K562 (cell line): ENCODE results near the gene IPO13. TPM values are rescaled to one million over a fixed set of nuclear protein-coding genes. Genes with fewer than 3 reads are reported as not detected.
A peak's percentile ranks its signal among the peaks of the same experiment; 100 is the strongest.

Experiments
- AFF1 ChIP-seq, 2 experiments: fragments of 450-650 bp; IDR thresholded peaks; 2 replicates each; pipeline ENCODE4 v1.6.1; 2018; ENCODE audit warnings: mild to moderate bottlenecking in 2 of 2, low read depth in 1 of 2; ENCODE audit not compliant: partially characterized antibody in 2 of 2
- BRCA1 ChIP-seq, 2 experiments: fragments of 450-650 bp in 1 of 2; sonication (generic) in 1 of 2; formaldehyde crosslinking in 1 of 2; IDR thresholded peaks; 2 replicates each; pipeline versions ENCODE4 v1.5.0 to v1.6.1; 2017 to 2020; ENCODE audit warnings: mild to moderate bottlenecking in 1 of 2, missing genetic modification reagents in 1 of 2
- HMG20B ChIP-seq: fragments of 250-450 bp; sonication (Bioruptor Pico); IDR thresholded peaks from 2 replicates; pipeline ENCODE4 v1.5.0; 2021; ENCODE audit warnings: mild to moderate bottlenecking
- ID3 ChIP-seq, 2 experiments: fragments of 250-450 bp in 1 of 2; fragments of 450-650 bp in 1 of 2; sonication (Bioruptor Pico) in 1 of 2; IDR thresholded peaks; 2 replicates each; pipeline versions ENCODE4 v1.6.1 to v1.8.0; 2016 to 2021; ENCODE audit warnings: mild to moderate bottlenecking in 2 of 2, moderate library complexity in 2 of 2, missing compliant biosample characterization in 1 of 2, missing genetic modification characterization in 1 of 2
- NFE2 ChIP-seq: IDR thresholded peaks from 2 replicates; pipeline ENCODE4 v1.6.1; 2014; ENCODE audit warnings: antibody characterized with exemption, low read depth
- PCBP1 ChIP-seq: fragments of 200-400 bp; formaldehyde crosslinking; IDR thresholded peaks from 2 replicates; pipeline ENCODE4 v1.6.1; 2018; ENCODE audit warnings: mild to moderate bottlenecking, low read depth, low read length; ENCODE audit not compliant: poor library complexity, severe bottlenecking
- RUNX1 ChIP-seq: sonication (generic); IDR thresholded peaks from 2 replicates; pipeline ENCODE4 v1.6.1; 2016; ENCODE audit warnings: antibody characterized with exemption, low read depth
- TAL1 ChIP-seq: fragments of 450-650 bp; IDR thresholded peaks from 2 replicates; pipeline ENCODE4 v1.6.1; 2016; ENCODE audit warnings: mild to moderate bottlenecking
- ZNF318 ChIP-seq, 2 experiments: fragments of 450-650 bp; IDR thresholded peaks; 2 replicates each; pipeline ENCODE4 v1.6.1; 2016; ENCODE audit warnings: mild to moderate bottlenecking in 2 of 2, borderline replicate concordance in 1 of 2, low read depth in 1 of 2, moderate library complexity in 1 of 2
- polyA plus RNA-seq, 8 experiments: library from polyadenylated mRNA; depleted of rRNA in 4 of 8; stranded (reverse) in 5 of 8; unstranded in 3 of 8; fragments of >200 nt; fragmentation: Nextera tagmentation in 2 of 8; fragmentation: Illumina TruSeq in 1 of 8; extraction: Ambion mirVana in 2 of 8; extraction: Trizol in 1 of 8; gene quantifications; 2 replicates each; pipeline versions ENCODE4 v1.2.1 to v1.2.3, GENCODE V29; 2011 to 2014; ENCODE audit warnings: inconsistent platforms in 1 of 8, missing spikeins in 1 of 8
- total RNA-seq, 7 experiments: library from RNA; depleted of rRNA in 6 of 7; stranded (reverse); fragments of >200 nt in 6 of 7; fragmentation: Illumina TruSeq in 2 of 7; extraction: Trizol in 2 of 7; gene quantifications; 2 replicates each; pipeline versions ENCODE4 v1.2.1 to v1.2.3, GENCODE V29; 2011 to 2021; ENCODE audit warnings: low replicate concordance in 1 of 7
- TF ChIP-seq, protein P1 (sequence below): fragments of 250-450 bp; sonication (Bioruptor Pico); IDR thresholded peaks from 2 replicates; pipeline ENCODE4 v1.5.0; 2022; ENCODE audit warnings: mild to moderate bottlenecking

Gene IPO13
- total and polyA plus RNA-seq, 9 of the 15 experiments (the other 6 are each of a cell fraction or from before 2014, with no cell fraction given) = 7.0 to 30.8 (median 16.2) TPM

- TF ChIP-seq BRCA1 (IDR thresholded peaks at IDR 0.05) (no peak), BRCA1 (CRISPR knock-in tag; IDR thresholded peaks at IDR 0.05) (no peak), PCBP1 (peak; percentile 89), TAL1 (peak; percentile 52), RUNX1 (no peak; the same call in 1 of the 2 replicates), AFF1 (IDR thresholded peaks at IDR 0.05; ENCODE audit: low read depth in 1 of 2, partially characterized antibody in 2 of 2) (peak; percentile 91 to 96), ZNF318 (IDR thresholded peaks at IDR 0.05; ENCODE audit: borderline replicate concordance in 1 of 2, low read depth in 1 of 2) (no peak), ID3 (CRISPR knock-in tag; IDR thresholded peaks at IDR 0.05) (no peak), ID3 (tag; IDR thresholded peaks at IDR 0.05) (peak; percentile 92), HMG20B (CRISPR knock-in tag) (no peak), NFE2 (peak; percentile 99)
- TF ChIP-seq, protein P1, sequence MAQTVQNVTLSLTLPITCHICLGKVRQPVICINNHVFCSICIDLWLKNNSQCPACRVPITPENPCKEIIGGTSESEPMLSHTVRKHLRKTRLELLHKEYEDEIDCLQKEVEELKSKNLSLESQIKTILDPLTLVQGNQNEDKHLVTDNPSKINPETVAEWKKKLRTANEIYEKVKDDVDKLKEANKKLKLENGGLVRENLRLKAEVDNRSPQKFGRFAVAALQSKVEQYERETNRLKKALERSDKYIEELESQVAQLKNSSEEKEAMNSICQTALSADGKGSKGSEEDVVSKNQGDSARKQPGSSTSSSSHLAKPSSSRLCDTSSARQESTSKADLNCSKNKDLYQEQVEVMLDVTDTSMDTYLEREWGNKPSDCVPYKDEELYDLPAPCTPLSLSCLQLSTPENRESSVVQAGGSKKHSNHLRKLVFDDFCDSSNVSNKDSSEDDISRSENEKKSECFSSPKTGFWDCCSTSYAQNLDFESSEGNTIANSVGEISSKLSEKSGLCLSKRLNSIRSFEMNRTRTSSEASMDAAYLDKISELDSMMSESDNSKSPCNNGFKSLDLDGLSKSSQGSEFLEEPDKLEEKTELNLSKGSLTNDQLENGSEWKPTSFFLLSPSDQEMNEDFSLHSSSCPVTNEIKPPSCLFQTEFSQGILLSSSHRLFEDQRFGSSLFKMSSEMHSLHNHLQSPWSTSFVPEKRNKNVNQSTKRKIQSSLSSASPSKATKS (CRISPR knock-in tag) = no peak
Measured at GRCh38 chr1:43946236-43947060, at the start of gene IPO13 (continued).
